GM12878 (cell line): ENCODE measurements around the gene ABTB1. TPM values are rescaled to one million over a fixed set of nuclear protein-coding genes. Genes with fewer than 3 reads are reported as not detected.

Source experiments
- ATAC-seq: fragments of 200-7000 bp; cut with Tn5 transposase; 3 replicates; pipeline ENCODE4 v1.9.1; 2020; ENCODE audit warnings: mild to moderate bottlenecking, moderate library complexity
- BruUV-seq: library from RNA; stranded (reverse); fragments of 400-500 nt; replicated peaks from 2 replicates; lab custom pipeline; 2021; lab: Mats Ljungman, UMichigan
- CTCF ChIA-PET: fragments of 300-600 bp; sonication (Branson Sonifier 250); formaldehyde crosslinking; extraction: SDS; loops from one replicate; lab custom pipeline; 2021; ENCODE audit warnings: inconsistent platforms; lab: Yijun Ruan, JAX
- POLR2A ChIA-PET: fragments of 350-600 bp; formaldehyde crosslinking; extraction: SDS; loops from one replicate; lab custom pipeline; 2021; ENCODE audit warnings: inconsistent platforms; lab: Charles Lee
- RAD21 ChIA-PET: fragments of 300-600 bp; sonication (Branson Sonifier 250); formaldehyde crosslinking; loops from one replicate; lab custom pipeline; 2023; ENCODE audit warnings: antibody characterized with exemption; ENCODE audit not compliant: unreplicated experiment; lab: Charles Lee
- SMC1A ChIA-PET: fragments of 300-600 bp; sonication (Branson Sonifier 250); formaldehyde crosslinking; loops from one replicate; lab custom pipeline; 2023; ENCODE audit not compliant: unreplicated experiment, uncharacterized antibody; lab: Charles Lee
- DNase-seq: peaks from one replicate; pipeline ENCODE4 v3.0.0-alpha.2; 2011; ENCODE audit warnings: low read depth, low spot score
- FAIRE-seq: peaks from 3 replicates; lab custom pipeline; 2011; peaks lifted over from hg19 to GRCh38; lab: Jason Lieb, UNC
- H2AFZ ChIP-seq: 2 replicates; pipeline ENCODE4 v1.6.0; 2011; ENCODE audit warnings: low read depth, low read length, control low read depth; ENCODE audit not compliant: control insufficient read depth
- H3K27ac ChIP-seq: 2 replicates; pipeline ENCODE4 v1.5.1; 2011; ENCODE audit warnings: control low read depth; ENCODE audit not compliant: control insufficient read depth, insufficient read depth
- H3K27me3 ChIP-seq, 2 experiments: replicated peaks in 1 of 2; 2 replicates each; pipeline versions ENCODE4 v1.6.0 to v1.6.1; 2011; ENCODE audit warnings: low read length in 1 of 2; ENCODE audit not compliant: control insufficient read depth in 2 of 2, insufficient read depth in 2 of 2
- H3K36me3 ChIP-seq, 2 experiments: 2 replicates each; pipeline ENCODE4 v1.5.1; 2011; ENCODE audit warnings: low read length in 1 of 2; ENCODE audit not compliant: control insufficient read depth in 2 of 2, insufficient read depth in 2 of 2
- H3K4me1 ChIP-seq: 2 replicates; pipeline ENCODE4 v1.6.1; 2011; ENCODE audit warnings: mild to moderate bottlenecking, low read length, moderate library complexity, mixed read lengths; ENCODE audit not compliant: control insufficient read depth, insufficient read depth
- H3K4me2 ChIP-seq: 2 replicates; pipeline ENCODE4 v1.6.0; 2011; ENCODE audit warnings: control low read depth; ENCODE audit not compliant: control insufficient read depth, insufficient read depth
- H3K4me3 ChIP-seq: fragments of 200-600 bp; sonication (generic); 2 replicates; pipeline ENCODE4 v1.5.1; 2016
- H3K79me2 ChIP-seq: 2 replicates; pipeline ENCODE4 v1.6.0; 2011; ENCODE audit warnings: low read length; ENCODE audit not compliant: control insufficient read depth, insufficient read depth
- H3K9ac ChIP-seq: 2 replicates; pipeline ENCODE4 v1.8.0; 2011; ENCODE audit warnings: low read length, control low read depth, mixed read lengths; ENCODE audit not compliant: control insufficient read depth, insufficient read depth
- H3K9me3 ChIP-seq: replicated peaks from 3 replicates; pipeline ENCODE4 v1.5.1; 2011; ENCODE audit warnings: mild to moderate bottlenecking, low read length; ENCODE audit not compliant: control insufficient read depth, insufficient read depth
- H4K20me1 ChIP-seq: 2 replicates; pipeline ENCODE4 v1.6.0; 2011; ENCODE audit not compliant: control insufficient read depth, insufficient read depth
- BACH1 ChIP-seq: fragments of 450-650 bp; IDR thresholded peaks from 2 replicates; pipeline ENCODE4 v1.6.1; 2017; ENCODE audit warnings: mild to moderate bottlenecking, borderline replicate concordance
- KAT2A ChIP-seq: conservative IDR thresholded peaks from 2 replicates; pipeline ENCODE4 v1.6.1; 2011; ENCODE audit warnings: low read depth, low read length; ENCODE audit not compliant: control insufficient read depth
- RCOR1 ChIP-seq: conservative IDR thresholded peaks from 2 replicates; pipeline ENCODE4 v1.6.1; 2012; ENCODE audit warnings: low read depth, low read length, improper control_type of control experiment
- SMC3 ChIP-seq: IDR thresholded peaks from 2 replicates; pipeline ENCODE4 v1.6.1; 2011; ENCODE audit warnings: low read length, improper control_type of control experiment, borderline replicate concordance
- TCF7 ChIP-seq: IDR thresholded peaks from 2 replicates; pipeline ENCODE4 v1.6.1; 2014; ENCODE audit warnings: antibody characterized with exemption, borderline replicate concordance
- ZNF24 ChIP-seq: fragments of 450-650 bp; IDR thresholded peaks from 2 replicates; pipeline ENCODE4 v1.6.1; 2017; ENCODE audit warnings: antibody characterized with exemption, mild to moderate bottlenecking
- ZNF622 ChIP-seq: fragments of 450-650 bp; IDR thresholded peaks from 2 replicates; pipeline ENCODE4 v1.6.1; 2017; ENCODE audit warnings: mild to moderate bottlenecking, inconsistent platforms
- ZSCAN29 ChIP-seq: fragments of 450-650 bp; IDR thresholded peaks from 2 replicates; pipeline ENCODE4 v1.6.1; 2017; ENCODE audit warnings: mild to moderate bottlenecking, moderate library complexity
- ZZZ3 ChIP-seq: IDR thresholded peaks from 2 replicates; pipeline ENCODE4 v1.6.1; 2011; ENCODE audit warnings: low read depth; ENCODE audit not compliant: control insufficient read depth, insufficient read length
- WGBS: methylation state at CpG from one replicate; pipeline ENCODE4 v1.1.6; 2016; ENCODE audit warnings: low lambda C conversion rate; ENCODE audit not compliant: insufficient replicate concordance, insufficient coverage; ENCODE audit errors: missing lambda C conversion rate; 5-methylcytosine and 5-hydroxymethylcytosine counted together
- in situ Hi-C: fragments of 300-500 bp; cut with MboI; formaldehyde crosslinking; loops from 9 replicates; pipeline ENCODE4 v1.14.3; 2018; ENCODE audit warnings: mixed read lengths
- intact Hi-C: fragments of 100-400 bp; cut with micrococcal nuclease; formaldehyde crosslinking; loops from one replicate; pipeline ENCODE4 v1.14.2; 2022; ENCODE audit not compliant: unreplicated experiment
- polyA plus RNA-seq, 11 experiments: library from polyadenylated mRNA; depleted of rRNA in 4 of 11; unstranded in 6 of 11; stranded (reverse) in 5 of 11; fragments of >200 nt; fragmentation: Nextera tagmentation in 4 of 11; fragmentation: Illumina TruSeq in 1 of 11; extraction: Ambion mirVana in 4 of 11; extraction: Trizol in 1 of 11; gene quantifications; 1 replicate in 1 of 11; 2 replicates in 10 of 11; pipeline versions ENCODE4 v1.2.1 to v1.2.3, GENCODE V29; 2011 to 2016; ENCODE audit warnings: inconsistent platforms in 2 of 11, missing spikeins in 2 of 11, low read depth in 1 of 11
- total RNA-seq, 4 experiments: library from RNA; depleted of rRNA in 3 of 4; stranded (reverse); fragments of >200 nt in 3 of 4; fragmentation: Illumina TruSeq in 1 of 4; extraction: Trizol in 1 of 4; gene quantifications; 2 replicates each; pipeline versions ENCODE4 v1.2.1 to v1.2.3, GENCODE V29; 2013 to 2021
- TF ChIP-seq, protein P1 (sequence below): IDR thresholded peaks from 2 replicates; pipeline ENCODE4 v1.6.1; 2012; ENCODE audit warnings: low read depth, low read length, improper control_type of control experiment

The ABTB1 gene
- total and polyA plus RNA-seq, 10 of the 15 experiments (the other 5 are each of a cell fraction or from before 2014, with no cell fraction given) = 0.11 to 10.2 (median 7.1) TPM

GRCh38 chr3:127711021-127711695 lies 38.4 kb downstream of the ABTB1 start:
- intact Hi-C loops (no loop called here), in situ Hi-C loops (no loop called here)
- Histone ChIP-seq H3K27me3 (no peaks in the 10 kb centered on the region), H3K9me3 (no peaks in the 10 kb centered on the region), H3K9ac (no peak overlapping the region), H2AFZ (no peak overlapping the region), H3K4me1 (no peaks in the 10 kb centered on the region), H3K4me3 (no peak overlapping the region), H3K4me2 (no peak overlapping the region), H3K36me3 (peaks cover 30 to 54% of the 10 kb centered on the region in 2 experiments; a peak in 3 of 4 replicates), H3K27ac (no peak overlapping the region), H3K79me2 (no peaks in the 10 kb centered on the region), H4K20me1 (no peaks in the 10 kb centered on the region)
- DNase-seq (no peak), ATAC-seq (no peak), FAIRE-seq (no peak)
- CTCF ChIA-PET = no interaction called here
- RAD21 ChIA-PET = no interaction called here
- TF ChIP-seq SMC3 (no peak), TCF7 (no peak), ZZZ3 (no peak), RCOR1 (no peak)
- SMC1A ChIA-PET = interaction anchor here (1.0 kb wide), 1 partner anchor 12 kb away, joined by 5 read pairs; no protein-coding TSS in a partner anchor
- 91% methylated on average over 14 of the region's 14 CpGs for WGBS
- POLR2A ChIA-PET = no interaction called here
- BruUV-seq = no TSS peak

GRCh38 chr3:127711896-127712295 lies 39.1 kb downstream of the ABTB1 start:
- Histone ChIP-seq H3K36me3 (peaks cover 31 to 51% of the 10 kb centered on the region in 2 experiments; a peak in 3 of 4 replicates), H4K20me1 (no peaks in the 10 kb centered on the region), H3K4me3 (no peak overlapping the region), H3K27ac (no peak overlapping the region), H3K9me3 (no peaks in the 10 kb centered on the region), H3K9ac (no peak overlapping the region), H3K4me2 (no peak overlapping the region), H2AFZ (no peak overlapping the region), H3K79me2 (no peaks in the 10 kb centered on the region), H3K27me3 (no peaks in the 10 kb centered on the region), H3K4me1 (no peaks in the 10 kb centered on the region)
- SMC1A ChIA-PET = no interaction called here
- no peak for ATAC-seq
- POLR2A ChIA-PET = no interaction called here
- DNase-seq = no peak
- no peak for FAIRE-seq
- TF ChIP-seq ZNF24 (no peak), KAT2A (no peak), ZNF622 (no peak), BACH1 (no peak), ZSCAN29 (no peak)
- TF ChIP-seq, protein P1, sequence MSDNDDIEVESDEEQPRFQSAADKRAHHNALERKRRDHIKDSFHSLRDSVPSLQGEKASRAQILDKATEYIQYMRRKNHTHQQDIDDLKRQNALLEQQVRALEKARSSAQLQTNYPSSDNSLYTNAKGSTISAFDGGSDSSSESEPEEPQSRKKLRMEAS = no peak
- 92% methylated on average over 11 of the region's 14 CpGs for WGBS
- CTCF ChIA-PET = no interaction called here
- no TSS peak for BruUV-seq
- RAD21 ChIA-PET = no interaction called here
- intact Hi-C loops = no loop called here
- in situ Hi-C loops = no loop called here
